GM23338 (cell line): Measurements from ENCODE around the gene REM2. TPM values are rescaled to one million over a fixed set of nuclear protein-coding genes. Genes with fewer than 3 reads are reported as not detected.

Experiments used
- ATAC-seq: fragments of 200-7000 bp; cut with Tn5 transposase; 3 replicates; pipeline ENCODE4 v1.9.1; 2020
- DNase-seq: peaks from one replicate; pipeline ENCODE4 v3.0.0-alpha.2; 2015; ENCODE audit warnings: low spot score
- H2AFZ ChIP-seq: fragments of 200-600 bp; sonication (generic); 2 replicates; pipeline ENCODE4 v1.8.0; 2016; ENCODE audit warnings: antibody characterized with exemption, mild to moderate bottlenecking, moderate library complexity
- H3F3A ChIP-seq: fragments of 200-600 bp; sonication (generic); replicated peaks from 2 replicates; pipeline ENCODE4 v1.8.0; 2017; ENCODE audit warnings: antibody characterized with exemption, mixed run types, low read depth
- H3K27ac ChIP-seq: fragments of 200-600 bp; sonication (generic); 2 replicates; pipeline ENCODE4 v1.6.1; 2016; ENCODE audit warnings: low read depth
- H3K27me3 ChIP-seq: fragments of 200-600 bp; sonication (generic); 2 replicates; pipeline ENCODE4 v1.8.0; 2016; ENCODE audit warnings: mild to moderate bottlenecking, mixed run types, moderate library complexity; ENCODE audit not compliant: insufficient read depth
- H3K36me3 ChIP-seq: fragments of 200-600 bp; sonication (generic); 2 replicates; pipeline ENCODE4 v1.8.0; 2016; ENCODE audit warnings: mild to moderate bottlenecking; ENCODE audit not compliant: insufficient read depth
- H3K4me1 ChIP-seq: fragments of 200-600 bp; sonication (generic); 2 replicates; pipeline ENCODE4 v1.8.0; 2016; ENCODE audit warnings: mild to moderate bottlenecking, moderate library complexity; ENCODE audit not compliant: insufficient read depth
- H3K4me2 ChIP-seq: fragments of 200-600 bp; sonication (generic); 2 replicates; pipeline ENCODE4 v1.7.1; 2017; ENCODE audit warnings: mixed run types
- H3K4me3 ChIP-seq: fragments of 200-600 bp; sonication (generic); 2 replicates; pipeline ENCODE4 v1.6.1; 2016; ENCODE audit warnings: mixed run types
- H3K79me2 ChIP-seq: fragments of 200-600 bp; sonication (generic); replicated peaks from 2 replicates; pipeline ENCODE4 v1.8.0; 2017; ENCODE audit warnings: mild to moderate bottlenecking; ENCODE audit not compliant: insufficient read depth
- H3K9me2 ChIP-seq: fragments of 200-600 bp; sonication (generic); 2 replicates; pipeline ENCODE4 v1.8.0; 2017; ENCODE audit not compliant: insufficient read depth
- H4K20me1 ChIP-seq: fragments of 200-600 bp; sonication (generic); replicated peaks from 2 replicates; pipeline ENCODE4 v1.8.0; 2017; ENCODE audit warnings: mild to moderate bottlenecking; ENCODE audit not compliant: insufficient read depth
- H3K27ac Mint-ChIP-seq: 2 replicates; pipeline ENCODE4 v1.8.0; 2020; ENCODE audit warnings: inconsistent platforms, mild to moderate bottlenecking, moderate library complexity, mixed read lengths
- H3K27me3 Mint-ChIP-seq: 3 replicates; pipeline ENCODE4 v1.8.0; 2022; ENCODE audit warnings: low read depth, mild to moderate bottlenecking, moderate library complexity, mixed read lengths, inconsistent platforms; ENCODE audit not compliant: insufficient read depth, poor library complexity
- H3K36me3 Mint-ChIP-seq: 3 replicates; pipeline ENCODE4 v1.8.0; 2021; ENCODE audit warnings: low read depth, mild to moderate bottlenecking, inconsistent platforms, moderate library complexity, mixed read lengths
- H3K4me1 Mint-ChIP-seq: 3 replicates; pipeline ENCODE4 v1.8.0; 2020; ENCODE audit warnings: mild to moderate bottlenecking, inconsistent platforms, mixed read lengths
- H3K4me3 Mint-ChIP-seq: 3 replicates; pipeline ENCODE4 v1.8.0; 2021; ENCODE audit warnings: moderate library complexity, mild to moderate bottlenecking, inconsistent platforms, mixed read lengths
- H3K9me3 Mint-ChIP-seq: 3 replicates; pipeline ENCODE4 v1.8.0; 2020; ENCODE audit warnings: moderate library complexity, mild to moderate bottlenecking, inconsistent platforms, mixed read lengths
- CREB1 ChIP-seq: fragments of 250-450 bp; sonication (Bioruptor Pico); IDR thresholded peaks from 2 replicates; pipeline ENCODE4 v1.5.0; 2020; ENCODE audit warnings: low read depth, mild to moderate bottlenecking, moderate library complexity
- CTCF ChIP-seq, 2 experiments: fragments of 200-600 bp in 1 of 2; sonication (generic) in 1 of 2; conservative IDR thresholded peaks; 2 replicates each; pipeline versions ENCODE4 v1.5.1 to v1.6.1; 2016 to 2017; ENCODE audit warnings: antibody characterized with exemption in 2 of 2, low read depth in 2 of 2, mild to moderate bottlenecking in 2 of 2, moderate library complexity in 1 of 2
- ETS1 ChIP-seq: IDR thresholded peaks from 2 replicates; pipeline ENCODE4 v1.6.1; 2016; ENCODE audit warnings: antibody characterized with exemption
- EZH2 ChIP-seq: fragments of 200-600 bp; sonication (generic); IDR thresholded peaks from one replicate; pipeline ENCODE4 v1.8.0; 2017; ENCODE audit warnings: antibody characterized with exemption, mild to moderate bottlenecking, low read depth; ENCODE audit not compliant: unreplicated experiment
- EZH2phosphoT487 ChIP-seq: fragments of 200-600 bp; sonication (generic); IDR thresholded peaks from one replicate; pipeline ENCODE4 v1.8.1; 2018; ENCODE audit warnings: antibody characterized with exemption; ENCODE audit not compliant: unreplicated experiment
- JUNB ChIP-seq: IDR thresholded peaks from one replicate; pipeline ENCODE4 v1.6.1; 2016; ENCODE audit warnings: antibody characterized with exemption; ENCODE audit not compliant: unreplicated experiment
- NANOG ChIP-seq: IDR thresholded peaks from 2 replicates; pipeline ENCODE4 v1.6.1; 2016; ENCODE audit warnings: antibody characterized with exemption, borderline replicate concordance
- POLR2AphosphoS5 ChIP-seq: IDR thresholded peaks from 2 replicates; pipeline ENCODE4 v1.6.1; 2016; ENCODE audit warnings: antibody characterized with exemption, low read depth
- REST ChIP-seq: IDR thresholded peaks from one replicate; pipeline ENCODE4 v1.6.1; 2018; ENCODE audit warnings: antibody characterized with exemption; ENCODE audit not compliant: unreplicated experiment
- STAT1 ChIP-seq: IDR thresholded peaks from one replicate; pipeline ENCODE4 v1.6.1; 2016; ENCODE audit warnings: antibody characterized with exemption; ENCODE audit not compliant: unreplicated experiment
- ZNF114 ChIP-seq: fragments of 250-450 bp; sonication (Bioruptor Pico); IDR thresholded peaks from 2 replicates; pipeline ENCODE4 v1.5.0; 2020; ENCODE audit warnings: mild to moderate bottlenecking, moderate library complexity
- ZNF331 ChIP-seq: fragments of 250-450 bp; sonication (Bioruptor Pico); IDR thresholded peaks from 2 replicates; pipeline ENCODE4 v1.5.0; 2020; ENCODE audit warnings: low read depth, mild to moderate bottlenecking, moderate library complexity
- ZNF462 ChIP-seq: fragments of 250-450 bp; sonication (Bioruptor Pico); IDR thresholded peaks from 2 replicates; pipeline ENCODE4 v1.5.0; 2020; ENCODE audit warnings: mild to moderate bottlenecking, moderate library complexity
- polyA plus RNA-seq: library from polyadenylated mRNA; unstranded; fragments of >200 nt; fragmentation: Nextera tagmentation; extraction: Ambion mirVana; gene quantifications from 2 replicates; pipeline ENCODE4 v1.2.1, GENCODE V29; 2016
- total RNA-seq: library from RNA; depleted of rRNA; stranded (reverse); fragments of >200 nt; shearing (Covaris generic); gene quantifications from 2 replicates; pipeline ENCODE4 v1.2.3, GENCODE V29; 2014

Gene REM2
- total and polyA plus RNA-seq, 2 experiments from 2014 or later, result 0.31 to 2.9 TPM

- no peak overlapping the region for H3K4me2 ChIP-seq
- H3K36me3 Mint-ChIP-seq, result peaks cover 9% of the 10 kb centered on the region; the same call in 2 of the 3 replicates
These were observed 5.6 kb downstream of the REM2 start for GRCh38 chr14:22888662-22889061.

More at GRCh38 chr14:22888662-22889061, 5.6 kb downstream of the REM2 start:
- DNase-seq (no peak), ATAC-seq (no peak)
- Histone ChIP-seq H3K79me2 (no peaks in the 10 kb centered on the region), H3K27me3 (peaks cover 17% of the 10 kb centered on the region), H3K27ac (no peak overlapping the region), H3K36me3 (no peaks in the 10 kb centered on the region), H3F3A (peaks cover under 1% of the 10 kb centered on the region), H2AFZ (no peak overlapping the region), H4K20me1 (no peaks in the 10 kb centered on the region), H3K4me1 (peaks cover 11% of the 10 kb centered on the region; the same call in 1 of the 2 replicates), H3K9me2 (no peaks in the 10 kb centered on the region), H3K4me3 (no peak overlapping the region)
- Mint-ChIP-seq H3K27me3 (peaks cover 28% of the 10 kb centered on the region), H3K27ac (no peak overlapping the region), H3K9me3 (no peaks in the 10 kb centered on the region; the same call in 2 of the 3 replicates), H3K4me3 (no peak overlapping the region), H3K4me1 (peaks cover 25% of the 10 kb centered on the region)
- no peak for TF ChIP-seq STAT1
- TF ChIP-seq ZNF462 (CRISPR knock-in tag), result no peak
- no peak for TF ChIP-seq NANOG
- no peak for TF ChIP-seq EZH2
- no peak for TF ChIP-seq REST
- TF ChIP-seq POLR2AphosphoS5, result no peak
- no peak for TF ChIP-seq CREB1 (CRISPR knock-in tag)
- TF ChIP-seq EZH2phosphoT487, result no peak
- no peak for TF ChIP-seq CTCF (conservative IDR thresholded peaks at IDR 0.05; ENCODE audit: low read depth in 2 of 2)
- no peak for TF ChIP-seq ZNF114
- no peak for TF ChIP-seq ZNF331 (CRISPR knock-in tag)
- TF ChIP-seq ETS1, result no peak
- no peak for TF ChIP-seq JUNB
